ENCODE measurements around the gene CLDND1.

- TF ChIP-seq NRF1 (conservative IDR thresholded peaks at IDR 0.05; ENCODE audit: low read depth, low read length) (no peak), CTCF (IDR thresholded peaks at IDR 0.05 in 2 of 3, conservative IDR thresholded peaks at IDR 0.05 in 1 of 3; ENCODE audit: control insufficient read depth in 2 of 3, extremely low read depth in 1 of 3, insufficient read depth in 1 of 3, low read depth in 3 of 3, low read length in 3 of 3) (no peak), REST (IDR thresholded peaks at IDR 0.05; ENCODE audit: low read depth, low read length) (0 out of 2 replicates have a peak, but pooled peaks have one; percentile 2)
These were observed 9.0 kb upstream of the CLDND1 start, which contains the start of gene GPR15 for GRCh38 chr3:98531622-98532274.
